SK-N-SH (cell line): Measurements from ENCODE around the gene CHSY3. TPM values are rescaled to one million over a fixed set of nuclear protein-coding genes. Genes with fewer than 3 reads are reported as not detected.

ENCODE experiments used
- CTCF ChIA-PET: fragments of 300-600, 350-600 bp; formaldehyde crosslinking; extraction: SDS; loops from one replicate; lab custom pipeline; 2021; lab: Yijun Ruan, JAX
- POLR2A ChIA-PET: fragments of 350-600 bp; sonication (Branson Sonifier 250); formaldehyde crosslinking; extraction: SDS; loops from one replicate; lab custom pipeline; 2020; ENCODE audit warnings: antibody characterized with exemption, inconsistent platforms; lab: Yijun Ruan, JAX
- DNase-seq: peaks from one replicate; pipeline ENCODE4 v3.0.0; 2012
- H2AFZ ChIP-seq: fragments of 200-600 bp; sonication (generic); 2 replicates; pipeline ENCODE4 v1.8.1; 2016; ENCODE audit warnings: antibody characterized with exemption, mild to moderate bottlenecking, low read depth
- H3F3A ChIP-seq: fragments of 200-600 bp; sonication (generic); replicated peaks from 2 replicates; pipeline ENCODE3; 2016; ENCODE audit warnings: antibody characterized with exemption, mild to moderate bottlenecking; ENCODE audit not compliant: insufficient read depth
- H3K27ac ChIP-seq, 2 experiments: fragments of 200-500 bp in 1 of 2; fragments of 200-600 bp in 1 of 2; sonication (Bioruptor generic) in 1 of 2; sonication (generic), shearing (Covaris generic) in 1 of 2; 2 replicates each; pipeline versions ENCODE4 v1.5.1 to v1.6.1; 2014 to 2016; ENCODE audit warnings: low read depth in 2 of 2, inconsistent platforms in 1 of 2, low read length in 1 of 2, mild to moderate bottlenecking in 1 of 2, mixed read lengths in 1 of 2
- H3K27me3 ChIP-seq: fragments of 200-600 bp; sonication (generic), shearing (Covaris generic); 2 replicates; pipeline ENCODE4 v1.6.1; 2016; ENCODE audit warnings: mixed run types; ENCODE audit not compliant: insufficient read depth
- H3K36me3 ChIP-seq, 2 experiments: fragments of 200-500 bp in 1 of 2; fragments of 200-600 bp in 1 of 2; sonication (Bioruptor generic) in 1 of 2; sonication (generic) in 1 of 2; replicated peaks in 1 of 2; 2 replicates each; pipeline versions ENCODE3 to v1.5.1; 2014 to 2016; ENCODE audit warnings: low read length in 1 of 2, mild to moderate bottlenecking in 1 of 2; ENCODE audit not compliant: insufficient read depth in 2 of 2, control insufficient read depth in 1 of 2
- H3K4me1 ChIP-seq, 2 experiments: fragments of 200-500 bp in 1 of 2; fragments of 200-600 bp in 1 of 2; sonication (Bioruptor generic) in 1 of 2; sonication (generic), shearing (Covaris generic) in 1 of 2; 2 replicates each; pipeline versions ENCODE4 v1.5.1 to v1.6.1; 2014 to 2016; ENCODE audit warnings: low read depth in 1 of 2, low read length in 1 of 2, mixed run types in 1 of 2; ENCODE audit not compliant: insufficient read depth in 2 of 2, control insufficient read depth in 1 of 2
- H3K4me2 ChIP-seq: fragments of 200-600 bp; sonication (generic), shearing (Covaris generic); 2 replicates; pipeline ENCODE4 v1.6.1; 2017; ENCODE audit warnings: mixed run types
- H3K4me3 ChIP-seq, 2 experiments: fragments of 200-500 bp in 1 of 2; fragments of 200-600 bp in 1 of 2; sonication (Bioruptor generic) in 1 of 2; sonication (generic), shearing (Covaris generic) in 1 of 2; 2 replicates each; pipeline versions ENCODE4 v1.5.1 to v1.8.1; 2014 to 2016; ENCODE audit warnings: low read depth in 2 of 2, inconsistent platforms in 1 of 2, low read length in 1 of 2, mild to moderate bottlenecking in 1 of 2, mixed read lengths in 1 of 2, moderate library complexity in 1 of 2
- H3K79me2 ChIP-seq: fragments of 200-600 bp; sonication (generic); 2 replicates; pipeline ENCODE4 v1.8.1; 2017; ENCODE audit warnings: mild to moderate bottlenecking; ENCODE audit not compliant: insufficient read depth
- H3K9ac ChIP-seq: fragments of 200-600 bp; sonication (generic); 2 replicates; pipeline ENCODE4 v1.6.1; 2017; ENCODE audit warnings: mixed run types
- H3K9me2 ChIP-seq: fragments of 200-600 bp; sonication (generic); 2 replicates; pipeline ENCODE4 v1.6.1; 2017; ENCODE audit warnings: mixed run types
- H3K9me3 ChIP-seq: fragments of 200-600 bp; sonication (generic); 2 replicates; pipeline ENCODE4 v1.6.1; 2017; ENCODE audit warnings: mixed run types, mild to moderate bottlenecking, moderate library complexity
- H4K20me1 ChIP-seq: fragments of 200-600 bp; sonication (generic); 2 replicates; pipeline ENCODE4 v1.6.1; 2017; ENCODE audit warnings: mild to moderate bottlenecking, mixed run types; ENCODE audit not compliant: insufficient read depth
- CHD2 ChIP-seq: fragments of 150-350 bp; IDR thresholded peaks from 2 replicates; pipeline ENCODE4 v1.6.1; 2018; ENCODE audit warnings: low read length; ENCODE audit not compliant: partially characterized antibody
- EP300 ChIP-seq, 2 experiments: IDR thresholded peaks; 2 replicates each; pipeline versions ENCODE4 v1.4.0 to v1.6.1; 2012; ENCODE audit warnings: borderline replicate concordance in 1 of 2, low read depth in 1 of 2, low read length in 1 of 2
- FOSL2 ChIP-seq: IDR thresholded peaks from 2 replicates; pipeline ENCODE4 v1.4.0; 2012; ENCODE audit warnings: low read depth, mild to moderate bottlenecking, moderate library complexity, borderline replicate concordance
- FOXJ3 ChIP-seq: sonication (generic); formaldehyde crosslinking; IDR thresholded peaks from 2 replicates; pipeline ENCODE4 v1.5.1; 2020; ENCODE audit warnings: mild to moderate bottlenecking, missing genetic modification reagents
- FOXM1 ChIP-seq: IDR thresholded peaks from 2 replicates; pipeline ENCODE4 v1.4.0; 2012; ENCODE audit warnings: low read depth, mild to moderate bottlenecking
- JUND ChIP-seq: IDR thresholded peaks from 2 replicates; pipeline ENCODE4 v1.4.0; 2012
- MAX ChIP-seq: IDR thresholded peaks from 2 replicates; pipeline ENCODE4 v1.4.0; 2012; ENCODE audit warnings: low read depth
- MXI1 ChIP-seq: IDR thresholded peaks from 2 replicates; pipeline ENCODE4 v1.6.1; 2012; ENCODE audit warnings: mild to moderate bottlenecking, low read depth, low read length, improper control_type of control experiment
- NFIC ChIP-seq: IDR thresholded peaks from 2 replicates; pipeline ENCODE4 v1.4.0; 2012; ENCODE audit warnings: borderline replicate concordance
- NRF1 ChIP-seq: IDR thresholded peaks from 2 replicates; pipeline ENCODE4 v1.6.1; 2012; ENCODE audit warnings: low read depth, mild to moderate bottlenecking, low read length
- POLR2AphosphoS5 ChIP-seq: IDR thresholded peaks from 2 replicates; pipeline ENCODE4 v1.6.1; 2012; ENCODE audit warnings: low read depth, low read length
- RCOR1 ChIP-seq: fragments of 150-350 bp; IDR thresholded peaks from 2 replicates; pipeline ENCODE4 v1.6.1; 2017; ENCODE audit warnings: antibody characterized with exemption, low read length
- REST ChIP-seq: IDR thresholded peaks from 2 replicates; pipeline ENCODE4 v1.6.1; 2012; ENCODE audit warnings: mild to moderate bottlenecking, low read depth, low read length, moderate library complexity
- SIN3A ChIP-seq: IDR thresholded peaks from 2 replicates; pipeline ENCODE4 v1.6.1; 2012; ENCODE audit warnings: low read depth, mild to moderate bottlenecking, low read length, moderate library complexity, borderline replicate concordance
- SMC3 ChIP-seq: IDR thresholded peaks from 2 replicates; pipeline ENCODE4 v1.6.1; 2012; ENCODE audit warnings: low read depth, low read length, improper control_type of control experiment
- TAF1 ChIP-seq: IDR thresholded peaks from 2 replicates; pipeline ENCODE4 v1.6.1; 2012; ENCODE audit warnings: low read depth, mild to moderate bottlenecking, low read length, moderate library complexity, borderline replicate concordance
- TCF12 ChIP-seq: IDR thresholded peaks from 2 replicates; pipeline ENCODE4 v1.4.0; 2012
- TEAD4 ChIP-seq: IDR thresholded peaks from 2 replicates; pipeline ENCODE4 v1.4.0; 2012; ENCODE audit warnings: mild to moderate bottlenecking, borderline replicate concordance; ENCODE audit not compliant: insufficient read depth
- USF1 ChIP-seq: IDR thresholded peaks from 2 replicates; pipeline ENCODE4 v1.4.0; 2012; ENCODE audit warnings: low read depth, borderline replicate concordance
- ZBTB33 ChIP-seq: IDR thresholded peaks from 2 replicates; pipeline ENCODE4 v1.4.0; 2012; ENCODE audit warnings: low read depth, borderline replicate concordance
- polyA plus RNA-seq, 3 experiments: library from polyadenylated mRNA; depleted of rRNA; stranded (reverse); fragments of >200 nt; gene quantifications; 2 replicates each; pipeline ENCODE4 v1.2.3, GENCODE V29; 2012

The CHSY3 gene
- polyA plus RNA-seq, 1 of the 3 experiments (the other 2 are of a cell fraction), result not detected

- H3K4me2 ChIP-seq, result no peak overlapping the region
- TF ChIP-seq SMC3 (no peak), TAF1 (no peak), TCF12 (no peak), CHD2 (no peak), POLR2AphosphoS5 (no peak), RCOR1 (no peak), JUND (no peak), MAX (no peak), FOXM1 (no peak), EP300 (IDR thresholded peaks at IDR 0.05; ENCODE audit: borderline replicate concordance in 1 of 2, low read depth in 1 of 2, low read length in 1 of 2) (no peak), NFIC (no peak), SIN3A (no peak), NRF1 (no peak), ZBTB33 (no peak), REST (no peak), MXI1 (no peak), USF1 (no peak), FOXJ3 (CRISPR knock-in tag) (no peak), FOSL2 (no peak), TEAD4 (no peak)
- TF ChIP-seq, all 33 proteins: peak for 0
- Histone ChIP-seq H3F3A (no peaks in the 10 kb centered on the region), H3K27ac (no peak overlapping the region), H3K36me3 (no peaks in the 10 kb centered on the region), H3K27me3 (peaks cover 4% of the 10 kb centered on the region; the same call in 1 of the 2 replicates), H3K79me2 (no peaks in the 10 kb centered on the region), H3K4me1 (no peaks in the 10 kb centered on the region), H2AFZ (no peak overlapping the region), H3K9ac (no peak overlapping the region), H3K4me3 (no peak overlapping the region), H4K20me1 (no peaks in the 10 kb centered on the region), H3K9me2 (no peaks in the 10 kb centered on the region), H3K9me3 (no peaks in the 10 kb centered on the region)
- DNase-seq, result no peak
- POLR2A ChIA-PET, result no interaction called here
- CTCF ChIA-PET, result no interaction called here
Measured at GRCh38 chr5:129858131-129858675, 46.1 kb upstream of the CHSY3 start.
